GM19099 (cell line): Measurements from ENCODE around the gene NAA38.

ENCODE experiments used
- POLR2A ChIP-seq: IDR thresholded peaks from 3 replicates; pipeline ENCODE4 v1.6.1; 2011; ENCODE audit warnings: low read depth; ENCODE audit not compliant: insufficient read length; ENCODE audit errors: extremely low read depth

The NAA38 gene

GRCh38 chr17:7850701-7851437 is 6.5 kb downstream of the NAA38 start:
- no peak for TF ChIP-seq POLR2A

DNA sequence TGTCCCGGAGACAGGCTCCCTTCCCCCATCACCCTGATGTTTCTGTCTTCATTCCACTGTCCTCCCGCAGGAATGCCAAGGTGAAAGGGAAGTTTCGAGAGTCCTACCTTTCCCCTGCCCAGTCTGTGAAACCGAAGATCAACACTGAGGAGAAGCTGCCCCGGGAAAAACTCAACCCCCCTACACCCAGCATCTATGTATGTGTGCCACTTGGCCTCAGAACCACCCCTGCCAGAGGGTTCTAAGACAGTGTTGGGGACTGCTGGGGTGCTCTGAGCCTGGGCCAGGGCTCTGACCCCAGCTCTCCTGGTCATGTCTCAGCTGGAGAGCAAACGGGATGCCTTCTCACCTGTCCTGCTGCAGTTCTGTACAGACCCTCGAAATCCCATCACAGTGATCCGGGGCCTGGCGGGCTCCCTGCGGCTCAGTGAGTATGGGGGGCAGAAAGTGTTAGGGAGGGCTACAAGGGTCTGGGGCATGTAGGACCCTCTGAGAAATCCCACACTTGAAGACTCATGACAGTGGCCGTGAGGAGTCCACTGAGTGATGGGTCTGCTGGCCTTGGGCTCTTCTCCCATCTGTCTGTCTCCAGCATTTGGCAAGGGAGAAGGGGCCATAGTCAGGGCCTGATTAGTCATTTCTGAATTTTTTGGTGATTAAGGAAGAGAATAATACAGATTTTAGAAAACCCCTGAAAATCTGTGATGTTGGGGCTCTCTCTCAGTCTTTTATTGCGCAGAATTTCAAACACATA is 7.4 kb downstream of the NAA38 start:
- no peak for TF ChIP-seq POLR2A

GRCh38 chr17:7849130-7849750 is 8.1 kb downstream of the NAA38 start:
- TF ChIP-seq POLR2A: no peak

DNA sequence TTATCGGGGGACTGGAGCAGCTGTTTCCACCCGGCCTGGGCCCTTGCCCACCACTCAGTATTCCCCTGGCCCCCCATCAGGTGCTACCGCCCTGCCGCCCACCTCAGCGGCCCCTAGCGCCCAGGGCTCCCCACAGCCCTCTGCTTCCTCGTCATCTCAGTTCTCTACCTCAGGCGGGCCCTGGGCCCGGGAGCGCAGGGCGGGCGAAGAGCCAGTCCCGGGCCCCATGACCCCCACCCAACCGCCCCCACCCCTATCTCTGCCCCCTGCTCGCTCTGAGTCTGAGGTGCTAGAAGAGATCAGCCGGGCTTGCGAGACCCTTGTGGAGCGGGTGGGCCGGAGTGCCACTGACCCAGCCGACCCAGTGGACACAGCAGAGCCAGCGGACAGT is 8.6 kb downstream of the NAA38 start:
- TF ChIP-seq POLR2A: no peak

GRCh38 chr17:7848131-7848579 is 9.2 kb downstream of the NAA38 start:
- TF ChIP-seq POLR2A: no peak

GRCh38 chr17:7846765-7847661 is 10.3 kb downstream of the NAA38 start:
- TF ChIP-seq POLR2A: no peak

- TF ChIP-seq POLR2A: no peak
These were observed 11.2 kb downstream of the NAA38 start for GRCh38 chr17:7846063-7846735.

DNA sequence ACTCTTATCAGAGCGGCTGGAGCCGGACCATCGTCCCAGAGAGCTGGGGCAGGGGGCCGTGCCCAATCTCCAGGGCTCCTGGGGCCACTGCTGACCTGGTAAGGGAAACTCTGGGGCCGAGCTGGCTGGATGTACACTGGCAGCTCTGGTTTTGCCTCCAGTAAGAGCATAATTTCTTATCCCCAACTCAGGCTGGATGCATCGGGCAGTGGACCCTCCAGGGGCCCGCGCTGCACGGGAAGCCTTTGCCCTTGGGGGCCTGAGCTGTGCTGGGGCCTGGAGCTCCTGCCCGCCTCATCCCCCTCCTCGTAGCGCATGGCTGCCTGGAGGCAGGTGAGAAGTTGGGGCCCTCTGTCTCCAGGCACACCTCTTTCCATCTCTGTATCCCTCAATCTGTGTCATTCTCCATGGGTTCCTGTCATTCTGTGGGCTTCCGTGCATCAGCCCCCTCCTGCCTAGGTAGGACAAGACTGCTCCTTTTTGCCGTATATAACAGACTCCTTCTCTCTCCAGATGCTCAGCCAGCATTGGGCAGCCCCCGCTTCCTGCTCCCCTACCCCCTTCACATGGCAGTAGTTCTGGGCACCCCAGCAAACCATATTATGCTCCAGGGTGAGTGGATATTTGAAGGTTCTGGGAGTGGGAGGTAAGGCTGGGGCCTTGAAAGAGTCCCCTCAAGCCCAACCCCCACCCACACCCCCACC is 11.8 kb downstream of the NAA38 start:
- TF ChIP-seq POLR2A: no peak

GRCh38 chr17:7844292-7845154 is 12.8 kb downstream of the NAA38 start:
- TF ChIP-seq POLR2A: peak; percentile 36

DNA sequence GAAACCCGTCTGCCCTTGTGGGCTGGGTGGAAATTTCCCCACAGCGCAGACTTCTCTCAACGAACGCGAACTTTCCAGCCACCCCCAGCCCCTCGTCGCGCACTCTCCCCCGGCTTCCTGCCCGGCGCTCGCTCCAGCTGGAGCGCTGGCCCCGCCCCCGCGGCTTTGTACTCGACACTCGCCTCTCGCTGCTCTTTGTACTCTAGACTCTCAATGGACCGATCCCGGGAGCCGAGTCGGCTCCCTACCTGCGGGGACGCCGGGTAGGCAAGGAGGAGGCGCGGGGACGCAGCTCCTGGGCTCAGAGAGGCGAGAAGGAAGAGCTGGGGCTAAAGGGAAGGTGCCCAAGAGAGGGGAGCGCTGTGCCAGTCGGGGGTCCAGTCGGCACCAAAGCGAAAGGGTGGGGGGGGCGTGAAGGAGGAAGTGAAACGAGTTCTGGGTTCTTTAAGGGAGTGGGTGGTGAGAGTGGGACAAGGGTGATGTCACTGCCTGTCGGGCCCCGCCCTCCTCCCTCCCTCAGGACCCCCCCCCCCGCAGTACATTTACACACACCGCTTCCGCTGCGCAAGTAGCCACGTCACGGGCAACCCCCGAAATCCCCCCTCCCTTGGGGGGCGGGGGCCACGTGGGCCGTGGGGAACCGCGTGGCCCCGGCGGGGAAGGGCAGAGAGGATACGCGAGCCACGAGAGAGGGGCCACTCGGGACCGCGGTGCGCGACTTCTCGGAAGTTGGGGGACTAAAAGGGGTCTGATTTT is 13.6 kb downstream of the NAA38 start:
- peak; percentile 62 for TF ChIP-seq POLR2A

- no peak for TF ChIP-seq POLR2A
These were observed 14.2 kb downstream of the NAA38 start for GRCh38 chr17:7843257-7843535.
